Lung (tissue), 12 donors: ENCODE results near the gene CDC42BPG. TPM values are rescaled to one million over a fixed set of nuclear protein-coding genes. Genes with fewer than 3 reads are reported as not detected.

ENCODE experiments used
- ATAC-seq: fragments of 200-7000 bp; cut with Tn5 transposase; one replicate; pipeline ENCODE4 v1.9.1; 2020; ENCODE audit warnings: moderate number of reproducible peaks; ENCODE audit not compliant: insufficient read depth, low FRiP score
- DNase-seq, 3 donors: peaks; one replicate each; pipeline ENCODE4 v3.0.0-alpha.2; 2013 to 2017
- H3K27ac ChIP-seq, 2 donors: one replicate each; pipeline ENCODE4 v1.5.1; 2013; ENCODE audit warnings: mild to moderate bottlenecking in 2 of 2, moderate library complexity in 2 of 2, control low read depth in 1 of 2, inconsistent platforms in 1 of 2, low read depth in 1 of 2, low read length in 1 of 2
- H3K27me3 ChIP-seq, 3 donors: one replicate each; pipeline ENCODE4 v1.5.1; 2013; ENCODE audit warnings: low read length in 2 of 3; ENCODE audit not compliant: control insufficient read depth in 3 of 3, insufficient read depth in 3 of 3
- H3K36me3 ChIP-seq, 4 donors: one replicate each; pipeline ENCODE4 v1.5.1; 2013; ENCODE audit warnings: low read length in 4 of 4, mild to moderate bottlenecking in 1 of 4, moderate library complexity in 1 of 4; ENCODE audit not compliant: control insufficient read depth in 4 of 4, insufficient read depth in 4 of 4
- H3K4me1 ChIP-seq, 5 donors: one replicate each; pipeline ENCODE4 v1.5.1; 2013; ENCODE audit warnings: low read length in 5 of 5, mild to moderate bottlenecking in 2 of 5, moderate library complexity in 1 of 5; ENCODE audit not compliant: control insufficient read depth in 5 of 5, insufficient read depth in 5 of 5
- H3K4me3 ChIP-seq: one replicate; pipeline ENCODE4 v1.5.1; 2013; ENCODE audit warnings: mild to moderate bottlenecking, control low read depth, moderate library complexity
- H3K9ac ChIP-seq, 2 donors: one replicate each; pipeline ENCODE4 v1.5.1; 2013; ENCODE audit warnings: low read length in 2 of 2, control low read depth in 1 of 2; ENCODE audit not compliant: insufficient read depth in 1 of 2
- H3K9me3 ChIP-seq, 4 donors: one replicate each; pipeline ENCODE4 v1.5.1; 2013; ENCODE audit warnings: low read length in 3 of 4, mild to moderate bottlenecking in 1 of 4, moderate library complexity in 1 of 4; ENCODE audit not compliant: control insufficient read depth in 4 of 4, insufficient read depth in 3 of 4
- CTCF ChIP-seq: IDR thresholded peaks from 2 replicates; pipeline ENCODE4 v1.5.1; 2012; ENCODE audit warnings: mild to moderate bottlenecking; ENCODE audit errors: control extremely low read depth, extremely low read depth
- WGBS, 2 donors: extraction: QIAGEN DNeasy Blood & Tissue Kit; methylation state at CpG; one replicate each; pipeline ENCODE4 v1.1.7; 2013; 5-methylcytosine and 5-hydroxymethylcytosine counted together
- polyA plus RNA-seq, 2 donors: library from polyadenylated mRNA; stranded (reverse); fragments of 200-250 nt; gene quantifications; one replicate each; pipeline ENCODE4 v1.2.1, GENCODE V29; 2013
- total RNA-seq, 2 donors: library from RNA; depleted of rRNA in 1 of 2; stranded (reverse); fragments of >200 nt in 1 of 2; gene quantifications; one replicate each; pipeline ENCODE4 v1.2.1, GENCODE V29; 2014 to 2021
- donor health status: control.
- donor health status: control.
- donor health status: Bipolar disorder and iron deficiency.
- donor health status: healthy.
- donor health status: DM: yes; HTN: yes; CAD: no.

CDC42BPG gene
- total and polyA plus RNA-seq, 4 donors: 7.1 to 23.5 (median 10.6) TPM

GRCh38 chr11:64890522-64890939 lies 46.1 kb upstream of the CDC42BPG start:
- no peak for TF ChIP-seq CTCF
- WGBS, 2 donors: 93 to 97% methylated on average over 7 of the region's 7 CpGs
- ATAC-seq (no peak), DNase-seq (no peak)
- no peak overlapping the region for H3K4me3 ChIP-seq
- no peaks in the 10 kb centered on the region for H3K27me3 ChIP-seq
- no peaks in the 10 kb centered on the region for H3K9me3 ChIP-seq
- H3K9ac ChIP-seq: no peak overlapping the region
- H3K4me1 ChIP-seq: peaks cover 0 to 12% (median 6%) of the 10 kb centered on the region in 5 donors
- H3K27ac ChIP-seq: no peak overlapping the region
- H3K36me3 ChIP-seq: peaks cover 0 to 11% (median 1%) of the 10 kb centered on the region in 4 donors

- 68 to 75% methylated on average over 9 of the region's 9 CpGs for WGBS, 2 donors
- Histone ChIP-seq H3K4me3 (no peak overlapping the region), H3K27me3 (no peaks in the 10 kb centered on the region), H3K9me3 (no peaks in the 10 kb centered on the region), H3K36me3 (no peaks in the 10 kb centered on the region), H3K4me1 (peaks cover 0 to 11% (median 6%) of the 10 kb centered on the region in 5 donors), H3K9ac (peak overlapping the region in 1 of 2 donors; percentile 43), H3K27ac (no peak overlapping the region)
- DNase-seq (no peak), ATAC-seq (no peak)
- no peak for TF ChIP-seq CTCF
Measured at GRCh38 chr11:64888729-64889511, 44.5 kb upstream of the CDC42BPG start.

GRCh38 chr11:64888406-64888728 lies 43.9 kb upstream of the CDC42BPG start:
- H3K36me3 ChIP-seq: no peaks in the 10 kb centered on the region
- no peak for TF ChIP-seq CTCF
- H3K27me3 ChIP-seq: no peaks in the 10 kb centered on the region
- no peak for ATAC-seq
- no peaks in the 10 kb centered on the region for H3K9me3 ChIP-seq
- peak overlapping the region in 1 of 2 donors; percentile 13 for H3K27ac ChIP-seq
- peaks cover 0 to 11% (median 6%) of the 10 kb centered on the region in 5 donors for H3K4me1 ChIP-seq
- H3K4me3 ChIP-seq: no peak overlapping the region
- DNase-seq: no peak
- WGBS, 2 donors: 68 to 73% methylated on average over 8 of the region's 8 CpGs
- H3K9ac ChIP-seq: peak overlapping the region in 1 of 2 donors; percentile 48
